A673 (cell line): ENCODE measurements around the gene WNT2B. TPM values are rescaled to one million over a fixed set of nuclear protein-coding genes. Genes with fewer than 3 reads are reported as not detected.

Experiments
- BruUV-seq: library from RNA; stranded (reverse); fragments of 400-500 nt; replicated peaks from 2 replicates; lab custom pipeline; 2021; lab: Mats Ljungman, UMichigan
- CTCF ChIA-PET: fragments of 300-600 bp; sonication (Branson Sonifier 250); formaldehyde crosslinking; loops from one replicate; lab custom pipeline; 2022; ENCODE audit warnings: antibody characterized with exemption; lab: Charles Lee
- POLR2A ChIA-PET: fragments of 300-600 bp; sonication (Branson Sonifier 250); formaldehyde crosslinking; loops from one replicate; lab custom pipeline; 2022; ENCODE audit warnings: antibody characterized with exemption; ENCODE audit not compliant: low non-redundant PET; lab: Charles Lee
- DNase-seq: peaks from one replicate; pipeline ENCODE4 v3.0.0-alpha.2; 2015; ENCODE audit warnings: low spot score
- H3K27ac ChIP-seq: fragments of 200-600 bp; sonication (generic); 2 replicates; pipeline ENCODE4 v1.5.1; 2016; ENCODE audit warnings: mixed run types, low read depth, mild to moderate bottlenecking, mixed read lengths, antibody characterized with exemption, low read length; ENCODE audit not compliant: poor library complexity, severe bottlenecking
- H3K27me3 ChIP-seq: fragments of 200-600 bp; sonication (generic); replicated peaks from 2 replicates; pipeline ENCODE4 v1.6.1; 2017; ENCODE audit warnings: mixed run types, low read depth, mild to moderate bottlenecking, mixed read lengths, antibody characterized with exemption, low read length; ENCODE audit not compliant: insufficient read depth, poor library complexity
- H3K36me3 ChIP-seq: fragments of 200-600 bp; sonication (generic); 2 replicates; pipeline ENCODE4 v1.6.1; 2016; ENCODE audit warnings: mixed run types, mild to moderate bottlenecking, mixed read lengths, antibody characterized with exemption, low read length; ENCODE audit not compliant: insufficient read depth, poor library complexity, severe bottlenecking
- H3K4me1 ChIP-seq: fragments of 200-600 bp; sonication (generic); 2 replicates; pipeline ENCODE4 v1.6.1; 2017; ENCODE audit warnings: mixed run types, mild to moderate bottlenecking, mixed read lengths, antibody characterized with exemption, low read length; ENCODE audit not compliant: insufficient read depth, poor library complexity, severe bottlenecking
- H3K4me3 ChIP-seq: fragments of 200-600 bp; sonication (generic); 2 replicates; pipeline ENCODE4 v1.5.1; 2016; ENCODE audit warnings: low read depth, mixed run types, mild to moderate bottlenecking, mixed read lengths, low read length; ENCODE audit not compliant: poor library complexity, severe bottlenecking
- H3K9me3 ChIP-seq: fragments of 200-600 bp; sonication (generic); 2 replicates; pipeline ENCODE4 v1.6.1; 2016; ENCODE audit warnings: mixed run types, low read depth, mild to moderate bottlenecking, mixed read lengths, antibody characterized with exemption, low read length; ENCODE audit not compliant: poor library complexity, severe bottlenecking
- CTCF ChIP-seq: fragments of 300-800, 200-600 bp; sonication (generic); conservative IDR thresholded peaks from 2 replicates; pipeline ENCODE4 v1.5.1; 2017; ENCODE audit warnings: low read depth, mild to moderate bottlenecking, antibody characterized with exemption, low read length, moderate library complexity, mixed read lengths
- EZH2 ChIP-seq: fragments of 200-600 bp; sonication (generic); IDR thresholded peaks from 2 replicates; pipeline ENCODE4 v1.6.1; 2017; ENCODE audit warnings: borderline replicate concordance, low read depth, mild to moderate bottlenecking, mixed read lengths, antibody characterized with exemption, low read length; ENCODE audit not compliant: poor library complexity, severe bottlenecking
- intact Hi-C: fragments of 100-400 bp; cut with micrococcal nuclease; formaldehyde crosslinking; loops from one replicate; pipeline ENCODE4 v1.10.0; 2022; ENCODE audit not compliant: unreplicated experiment
- total RNA-seq: library from RNA; stranded (reverse); gene quantifications from 2 replicates; pipeline ENCODE4 v1.2.3, GENCODE V29; 2021

WNT2B gene
- total RNA-seq, 1 experiment from 2014 or later: 0.32 TPM

DNA sequence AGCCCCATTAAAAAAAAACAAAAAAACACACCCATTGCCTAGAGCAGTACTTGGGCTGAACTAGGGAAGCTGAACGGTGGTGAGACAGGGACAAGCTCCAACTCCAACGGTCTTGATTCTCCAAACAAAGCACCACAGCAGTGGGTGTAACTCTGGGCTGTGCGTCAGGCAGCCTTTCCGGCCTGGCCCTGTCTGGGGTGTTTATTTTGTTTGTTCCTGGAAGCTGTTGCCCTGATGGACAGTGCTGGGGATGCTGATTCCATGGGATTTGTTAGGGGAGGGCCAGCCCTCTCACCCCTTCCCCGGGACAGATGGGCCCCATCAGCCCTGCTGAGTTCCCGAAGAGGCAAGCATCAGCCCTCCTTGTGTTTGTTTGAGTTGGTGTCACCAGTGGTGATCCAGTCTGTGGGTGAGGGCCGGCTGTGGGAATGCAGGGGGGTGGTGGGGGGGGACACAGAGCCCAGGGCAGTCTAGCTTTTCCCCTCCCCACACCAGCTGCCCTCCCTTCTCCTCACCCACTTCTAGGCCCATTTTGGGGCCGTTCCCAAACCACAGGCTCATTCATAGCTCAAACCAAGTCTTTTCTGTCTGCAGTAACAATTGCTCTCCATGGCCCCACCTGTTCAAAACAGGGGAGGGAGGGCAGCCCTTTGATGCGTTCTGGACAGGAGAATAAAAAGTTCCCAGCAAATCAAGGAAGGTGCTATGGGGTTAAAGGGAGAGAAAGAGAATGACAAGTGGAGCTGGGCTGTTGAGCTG, 4.5 kb downstream of the WNT2B start:
- H3K27ac ChIP-seq: no peak overlapping the region
- H3K27me3 ChIP-seq: peaks cover 16% of the 10 kb centered on the region
- BruUV-seq: no TSS peak

DNA sequence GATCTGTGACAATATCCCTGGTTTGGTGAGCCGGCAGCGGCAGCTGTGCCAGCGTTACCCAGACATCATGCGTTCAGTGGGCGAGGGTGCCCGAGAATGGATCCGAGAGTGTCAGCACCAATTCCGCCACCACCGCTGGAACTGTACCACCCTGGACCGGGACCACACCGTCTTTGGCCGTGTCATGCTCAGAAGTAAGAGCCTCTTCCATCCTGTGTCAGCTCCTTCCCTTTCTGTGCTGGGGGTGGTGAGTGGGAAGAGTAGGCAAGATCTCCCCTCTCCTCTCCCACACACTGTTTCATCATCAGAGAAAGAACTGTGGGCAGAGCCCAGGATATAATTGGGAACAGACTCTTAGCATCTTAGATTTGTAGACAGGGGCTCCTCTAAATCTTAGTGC, 6.1 kb downstream of the WNT2B start:
- no peak for DNase-seq
- intact Hi-C loops: no loop called here
- Histone ChIP-seq H3K36me3 (no peaks in the 10 kb centered on the region), H3K9me3 (no peaks in the 10 kb centered on the region), H3K4me3 (no peak overlapping the region), H3K4me1 (no peaks in the 10 kb centered on the region), H3K27ac (no peak overlapping the region), H3K27me3 (peaks cover under 1% of the 10 kb centered on the region)
- TF ChIP-seq EZH2 (no peak), CTCF (no peak)
- BruUV-seq: no TSS peak
- POLR2A ChIA-PET: interaction anchor here (0.7 kb wide), 1 partner anchor 1492 kb away, joined by 4 read pairs; no protein-coding TSS in a partner anchor
- CTCF ChIA-PET: no interaction called here

More for the DNA sequence above, 4.5 kb downstream of the WNT2B start:
- no peak for DNase-seq
- Histone ChIP-seq H3K9me3 (no peaks in the 10 kb centered on the region), H3K36me3 (no peaks in the 10 kb centered on the region), H3K4me3 (no peak overlapping the region), H3K4me1 (peaks cover 6% of the 10 kb centered on the region)
- ChIA-PET CTCF (interaction anchor here (0.6 kb wide), 1 partner anchor 25 kb away, joined by 4 read pairs; no protein-coding TSS in a partner anchor), POLR2A (no interaction called here)
- intact Hi-C loops: no loop called here
- TF ChIP-seq EZH2 (no peak), CTCF (no peak)

DNA sequence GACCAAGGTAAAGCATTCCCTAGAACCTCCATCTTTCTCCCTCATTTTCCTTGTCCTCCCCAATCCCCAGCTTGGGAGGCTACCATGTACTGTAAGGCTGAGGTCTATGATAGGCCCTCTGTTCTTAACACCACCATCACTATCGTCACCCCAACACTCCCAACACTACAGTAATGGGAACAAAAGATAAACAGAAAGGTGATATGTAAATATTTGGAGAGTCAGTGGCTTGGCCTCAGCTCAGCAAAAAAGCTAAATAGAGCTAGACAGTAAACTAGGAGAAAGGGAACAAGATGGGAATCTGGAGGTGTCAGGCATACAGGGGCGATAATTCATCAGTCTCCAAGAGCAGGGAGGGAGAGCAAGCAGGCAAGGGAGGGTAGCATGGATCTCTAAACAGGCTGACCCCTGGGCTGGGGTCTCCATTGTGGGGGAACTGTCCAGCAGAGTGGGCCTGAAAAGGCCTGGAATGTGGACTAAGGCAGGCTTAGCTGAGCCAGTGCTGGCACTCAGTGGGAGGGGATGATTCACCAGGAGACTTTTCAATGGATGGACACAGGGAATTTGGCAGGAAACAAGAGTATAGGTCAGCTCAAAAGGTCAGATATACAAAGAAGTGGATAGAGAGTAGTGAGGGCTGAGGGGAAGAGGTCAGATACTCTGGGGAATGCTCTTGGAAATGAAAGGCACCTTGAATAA, 6.7 kb downstream of the WNT2B start:
- TF ChIP-seq CTCF: no peak
- TF ChIP-seq EZH2: no peak
- POLR2A ChIA-PET: interaction anchor here (0.7 kb wide), 1 partner anchor 1493 kb away, joined by 4 read pairs; no protein-coding TSS in a partner anchor
- no peaks in the 10 kb centered on the region for H3K27me3 ChIP-seq

More for the DNA sequence above, 6.7 kb downstream of the WNT2B start:
- no peaks in the 10 kb centered on the region for H3K9me3 ChIP-seq
- CTCF ChIA-PET: no interaction called here
- intact Hi-C loops: no loop called here
- H3K27ac ChIP-seq: no peak overlapping the region
- BruUV-seq: no TSS peak
- no peak overlapping the region for H3K4me3 ChIP-seq
- DNase-seq: no peak
- no peaks in the 10 kb centered on the region for H3K4me1 ChIP-seq
- no peaks in the 10 kb centered on the region for H3K36me3 ChIP-seq
